IMR-90 (cell line): ENCODE results near the gene LDHAL6B. TPM values are rescaled to one million over a fixed set of nuclear protein-coding genes. Genes with fewer than 3 reads are reported as not detected.

Source experiments
- ATAC-seq: fragments of 200-7000 bp; cut with Tn5 transposase; 2 replicates; pipeline ENCODE4 v1.9.1; 2020; ENCODE audit warnings: low read depth, mild to moderate bottlenecking, moderate library complexity
- BruUV-seq: library from RNA; stranded (reverse); fragments of 400-500 nt; replicated peaks from 2 replicates; lab custom pipeline; 2021; lab: Mats Ljungman, UMichigan
- CTCF ChIA-PET: fragments of 300-600 bp; formaldehyde crosslinking; extraction: SDS; loops from one replicate; lab custom pipeline; 2021; ENCODE audit warnings: antibody characterized with exemption; lab: Yijun Ruan, JAX
- POLR2A ChIA-PET: fragments of 300-600 bp; sonication (Branson Sonifier 250); formaldehyde crosslinking; loops from one replicate; lab custom pipeline; 2022; ENCODE audit warnings: antibody characterized with exemption; ENCODE audit not compliant: unreplicated experiment; lab: Charles Lee
- DNase-seq: peaks from one replicate; pipeline ENCODE4 v3.0.0; 2013
- H2AFZ ChIP-seq: replicated peaks from 2 replicates; pipeline ENCODE3; 2013; ENCODE audit warnings: low read length, mild to moderate bottlenecking; ENCODE audit not compliant: poor library complexity
- H2AK5ac ChIP-seq: 2 replicates; pipeline ENCODE4 v1.6.1; 2013; ENCODE audit warnings: low read depth, low read length, inconsistent platforms
- H2AK9ac ChIP-seq: replicated peaks from 2 replicates; pipeline ENCODE3; 2013; ENCODE audit warnings: mild to moderate bottlenecking, low read depth, low read length, moderate library complexity; ENCODE audit not compliant: poor library complexity
- H2BK120ac ChIP-seq: 2 replicates; pipeline ENCODE4 v1.6.1; 2013; ENCODE audit warnings: low read depth, low read length, inconsistent platforms
- H2BK15ac ChIP-seq: 3 replicates; pipeline ENCODE4 v1.6.1; 2013; ENCODE audit warnings: low read depth, low read length, inconsistent platforms
- H2BK20ac ChIP-seq: 2 replicates; pipeline ENCODE4 v1.6.1; 2013; ENCODE audit warnings: low read depth, mild to moderate bottlenecking, inconsistent platforms, low read length, moderate library complexity
- H2BK5ac ChIP-seq: 2 replicates; pipeline ENCODE4 v1.6.1; 2013; ENCODE audit warnings: mild to moderate bottlenecking, low read depth, low read length, inconsistent platforms; ENCODE audit not compliant: poor library complexity, severe bottlenecking
- H3K14ac ChIP-seq: replicated peaks from 2 replicates; pipeline ENCODE4 v1.6.1; 2013; ENCODE audit warnings: low read depth, low read length, inconsistent platforms
- H3K18ac ChIP-seq: 2 replicates; pipeline ENCODE4 v1.6.1; 2013; ENCODE audit warnings: low read depth, low read length, control low read depth
- H3K23ac ChIP-seq: 2 replicates; pipeline ENCODE4 v1.6.1; 2013; ENCODE audit warnings: low read depth, low read length, inconsistent platforms
- H3K27ac ChIP-seq: 2 replicates; pipeline ENCODE4 v1.5.1; 2013; ENCODE audit warnings: mild to moderate bottlenecking, control low read depth, low read length; ENCODE audit not compliant: insufficient read depth
- H3K27me3 ChIP-seq: 2 replicates; pipeline ENCODE4 v1.6.1; 2013; ENCODE audit warnings: low read length; ENCODE audit not compliant: control insufficient read depth, insufficient read depth
- H3K36me3 ChIP-seq: 2 replicates; pipeline ENCODE4 v1.6.1; 2013; ENCODE audit warnings: low read length, mixed read lengths; ENCODE audit not compliant: control insufficient read depth, insufficient read depth
- H3K4ac ChIP-seq: 2 replicates; pipeline ENCODE4 v1.6.1; 2013; ENCODE audit warnings: low read depth, low read length, inconsistent platforms
- H3K4me1 ChIP-seq: 2 replicates; pipeline ENCODE4 v1.6.1; 2013; ENCODE audit warnings: low read length, mixed read lengths; ENCODE audit not compliant: control insufficient read depth, insufficient read depth
- H3K4me2 ChIP-seq: 2 replicates; pipeline ENCODE4 v1.6.1; 2013; ENCODE audit warnings: low read depth, mild to moderate bottlenecking, control low read depth, low read length, moderate library complexity
- H3K4me3 ChIP-seq: 2 replicates; pipeline ENCODE4 v1.5.1; 2013; ENCODE audit warnings: low read depth, mild to moderate bottlenecking, control low read depth, low read length, moderate library complexity; ENCODE audit not compliant: insufficient read depth
- H3K56ac ChIP-seq: 2 replicates; pipeline ENCODE4 v1.6.1; 2013; ENCODE audit warnings: low read length, inconsistent platforms; ENCODE audit not compliant: insufficient read depth; ENCODE audit errors: extremely low read depth
- H3K79me1 ChIP-seq, 2 experiments: 2 replicates each; pipeline ENCODE4 v1.6.1; 2013; ENCODE audit warnings: low read length in 2 of 2, inconsistent platforms in 1 of 2, low read depth in 1 of 2
- H3K9ac ChIP-seq: 2 replicates; pipeline ENCODE4 v1.6.1; 2013; ENCODE audit warnings: low read depth, low read length, control low read depth
- H3K9me1 ChIP-seq: 2 replicates; pipeline ENCODE4 v1.6.1; 2013; ENCODE audit warnings: low read length, inconsistent platforms; ENCODE audit not compliant: insufficient read depth
- H3K9me3 ChIP-seq: 2 replicates; pipeline ENCODE4 v1.6.1; 2013; ENCODE audit warnings: low read length; ENCODE audit not compliant: control insufficient read depth, insufficient read depth
- H4K20me1 ChIP-seq: 2 replicates; pipeline ENCODE4 v1.6.1; 2013; ENCODE audit warnings: low read length, inconsistent platforms; ENCODE audit not compliant: insufficient read depth
- H4K5ac ChIP-seq: 2 replicates; pipeline ENCODE4 v1.6.1; 2013; ENCODE audit warnings: mild to moderate bottlenecking, low read depth, low read length, control low read depth
- H4K8ac ChIP-seq, 2 experiments: 2 replicates each; pipeline ENCODE4 v1.6.1; 2013; ENCODE audit warnings: low read depth in 2 of 2, low read length in 2 of 2, control low read depth in 1 of 2, inconsistent platforms in 1 of 2
- H4K91ac ChIP-seq: 2 replicates; pipeline ENCODE4 v1.6.1; 2013; ENCODE audit warnings: low read depth, low read length, inconsistent platforms; ENCODE audit not compliant: insufficient read depth
- CEBPB ChIP-seq: IDR thresholded peaks from 2 replicates; pipeline ENCODE4 v1.6.1; 2012; ENCODE audit warnings: low read depth, low read length, improper control_type of control experiment
- MAFK ChIP-seq: IDR thresholded peaks from 2 replicates; pipeline ENCODE4 v1.6.1; 2012; ENCODE audit warnings: low read depth, low read length, improper control_type of control experiment
- RAD21 ChIP-seq: IDR thresholded peaks from 2 replicates; pipeline ENCODE4 v1.6.1; 2012; ENCODE audit warnings: low read length, improper control_type of control experiment
- RCOR1 ChIP-seq: IDR thresholded peaks from 2 replicates; pipeline ENCODE4 v1.6.1; 2012; ENCODE audit warnings: mild to moderate bottlenecking, low read length, improper control_type of control experiment; ENCODE audit not compliant: insufficient replicate concordance
- RFX5 ChIP-seq: IDR thresholded peaks from 2 replicates; pipeline ENCODE4 v1.8.0; 2012; ENCODE audit warnings: low read depth, mild to moderate bottlenecking, low read length, moderate library complexity
- SMC3 ChIP-seq: fragments of 150-350 bp; IDR thresholded peaks from 2 replicates; pipeline ENCODE4 v1.6.1; 2016; ENCODE audit warnings: low read depth, mild to moderate bottlenecking, antibody characterized with exemption, low read length, moderate library complexity
- WGBS, 2 experiments: methylation state at CpG; one replicate each; pipeline versions ENCODE4 v1.1.5 to v1.1.7; 2013; ENCODE audit warnings: missing lambda C conversion rate in 2 of 2; ENCODE audit not compliant: insufficient read length in 1 of 2; ENCODE audit errors: extremely low coverage in 2 of 2; 5-methylcytosine and 5-hydroxymethylcytosine counted together
- dilution Hi-C: fragments of 300-500 bp; cut with HindIII; formaldehyde crosslinking; loops from one replicate; pipeline ENCODE4 v1.14.3; 2018; ENCODE audit warnings: low sequenced_read_pairs; ENCODE audit not compliant: unreplicated experiment
- in situ Hi-C: fragments of 300-500 bp; cut with MboI; formaldehyde crosslinking; loops from 3 replicates; pipeline ENCODE4 v1.14.3; 2019; ENCODE audit warnings: low sequenced_read_pairs, inconsistent platforms, mixed read lengths
- intact Hi-C: fragments of 100-400 bp; cut with micrococcal nuclease; formaldehyde crosslinking; loops from 2 replicates; pipeline ENCODE4 v1.10.0; 2022
- polyA plus RNA-seq, 3 experiments: library from polyadenylated mRNA; depleted of rRNA; stranded (reverse); fragments of >200 nt; gene quantifications; 2 replicates each; pipeline ENCODE4 v1.2.3, GENCODE V29; 2012; ENCODE audit warnings: low replicate concordance in 1 of 3
- total RNA-seq: library from RNA; depleted of rRNA; stranded (reverse); fragments of >200 nt; gene quantifications from 2 replicates; pipeline ENCODE4 v1.2.3, GENCODE V29; 2012

The LDHAL6B gene
- total and polyA plus RNA-seq, 2 of the 4 experiments (the other 2 are of a cell fraction): not detected

- POLR2A ChIA-PET: no interaction called here
- intact Hi-C loops: no loop called here
Observed at GRCh38 chr15:59216911-59217310, 10.3 kb downstream of the LDHAL6B start.

More at GRCh38 chr15:59216911-59217310, 10.3 kb downstream of the LDHAL6B start:
- Histone ChIP-seq H3K79me1 (peaks cover 5 to 6% of the 10 kb centered on the region in 2 experiments; a peak in 2 of 4 replicates), H2AFZ (no peak overlapping the region), H2AK9ac (no peak overlapping the region), H3K4me1 (no peaks in the 10 kb centered on the region), H3K4me3 (no peak overlapping the region), H4K91ac (no peak overlapping the region), H3K23ac (no peak overlapping the region), H3K14ac (no peak overlapping the region), H3K9me3 (no peaks in the 10 kb centered on the region), H2BK20ac (no peak overlapping the region), H4K5ac (no peak overlapping the region), H2BK120ac (no peak overlapping the region), H3K27me3 (no peaks in the 10 kb centered on the region), H2BK15ac (no peak overlapping the region), H2BK5ac (no peak overlapping the region), H4K20me1 (no peaks in the 10 kb centered on the region), H4K8ac (no peak overlapping the region), H3K27ac (no peak overlapping the region), H3K9me1 (peaks cover 6% of the 10 kb centered on the region; the same call in 1 of the 2 replicates), H3K36me3 (peaks cover 9% of the 10 kb centered on the region), H2AK5ac (no peak overlapping the region), H3K18ac (no peak overlapping the region), H3K56ac (no peak overlapping the region), H3K4me2 (no peak overlapping the region), H3K9ac (no peak overlapping the region), H3K4ac (no peak overlapping the region)
- no peak for DNase-seq
- BruUV-seq: no TSS peak
- whole genome bisulfite sequencing, 2 experiments: no CpG with 5 or more reads among the region's 5 CpGs
- CTCF ChIA-PET: no interaction called here
- ATAC-seq: no peak
- dilution Hi-C loops (no loop called here), in situ Hi-C loops (no loop called here)
- no peak for TF ChIP-seq SMC3
- no peak for TF ChIP-seq CEBPB
- no peak for TF ChIP-seq MAFK
- no peak for TF ChIP-seq RFX5
- no peak for TF ChIP-seq RCOR1
- no peak for TF ChIP-seq RAD21
